HepG2 (cell line): ENCODE results near the gene CRYBA2.

Experiments
- BRCA1 ChIP-seq: sonication (generic); formaldehyde crosslinking; IDR thresholded peaks from 2 replicates; pipeline ENCODE4 v1.4.0; 2020; ENCODE audit warnings: missing genetic modification reagents
- CREB1 ChIP-seq, 2 experiments: fragments of 450-650 bp in 1 of 2; IDR thresholded peaks; 2 replicates each; pipeline ENCODE4 v1.6.1; 2016 to 2017; ENCODE audit warnings: control low read depth in 1 of 2, mild to moderate bottlenecking in 1 of 2, missing compliant biosample characterization in 1 of 2, missing genetic modification characterization in 1 of 2
- ETV5 ChIP-seq: IDR thresholded peaks from 2 replicates; pipeline ENCODE4 v1.6.1; 2018; ENCODE audit warnings: missing biosample characterization, missing genetic modification reagents, inconsistent platforms, borderline replicate concordance
- GABPA ChIP-seq, 2 experiments: IDR thresholded peaks; 2 replicates each; pipeline ENCODE4 v1.6.1; 2011 to 2016; ENCODE audit warnings: low read depth in 2 of 2, low read length in 1 of 2, missing biosample characterization in 1 of 2, missing genetic modification characterization in 1 of 2
- HDAC1 ChIP-seq: sonication (generic); formaldehyde crosslinking; IDR thresholded peaks from 2 replicates; pipeline ENCODE4 v1.5.1; 2020; ENCODE audit warnings: mild to moderate bottlenecking, missing genetic modification reagents
- ONECUT2 ChIP-seq: sonication (generic); formaldehyde crosslinking; IDR thresholded peaks from 2 replicates; pipeline ENCODE4 v1.4.0; 2020; ENCODE audit warnings: missing genetic modification reagents
- SP1 ChIP-seq, 2 experiments: fragments of 450-650 bp in 1 of 2; sonication (generic) in 1 of 2; formaldehyde crosslinking in 1 of 2; IDR thresholded peaks; 2 replicates each; pipeline versions ENCODE4 v1.4.0 to v1.6.1; 2016 to 2020; ENCODE audit warnings: missing genetic modification reagents in 1 of 2
- TGIF2 ChIP-seq: IDR thresholded peaks from 2 replicates; pipeline ENCODE4 v1.6.1; 2016; ENCODE audit warnings: control low read depth, missing compliant biosample characterization
- ZFX ChIP-seq: sonication (generic); formaldehyde crosslinking; IDR thresholded peaks from 2 replicates; pipeline ENCODE4 v1.4.0; 2020; ENCODE audit warnings: mild to moderate bottlenecking, low read depth, missing genetic modification reagents, moderate library complexity
- ZNF234 ChIP-seq: sonication (generic); formaldehyde crosslinking; conservative IDR thresholded peaks from 2 replicates; pipeline ENCODE4 v1.5.1; 2020; ENCODE audit warnings: mild to moderate bottlenecking, missing genetic modification reagents
- ZNF24 ChIP-seq: fragments of 450-650 bp; IDR thresholded peaks from 2 replicates; pipeline ENCODE4 v1.6.1; 2017; ENCODE audit warnings: antibody characterized with exemption, mild to moderate bottlenecking
- TF ChIP-seq, protein P1 (sequence below): sonication (generic); formaldehyde crosslinking; IDR thresholded peaks from 2 replicates; pipeline ENCODE4 v1.5.0; 2020; ENCODE audit warnings: mild to moderate bottlenecking, missing genetic modification reagents, moderate library complexity
- TF ChIP-seq, protein P2 (sequence below): sonication (generic); formaldehyde crosslinking; IDR thresholded peaks from 2 replicates; pipeline ENCODE4 v1.4.0; 2020; ENCODE audit warnings: missing genetic modification reagents
- TF ChIP-seq, protein P3 (sequence below): sonication (generic); formaldehyde crosslinking; IDR thresholded peaks from 2 replicates; pipeline ENCODE4 v1.4.0; 2020; ENCODE audit warnings: missing genetic modification reagents, borderline replicate concordance

DNA sequence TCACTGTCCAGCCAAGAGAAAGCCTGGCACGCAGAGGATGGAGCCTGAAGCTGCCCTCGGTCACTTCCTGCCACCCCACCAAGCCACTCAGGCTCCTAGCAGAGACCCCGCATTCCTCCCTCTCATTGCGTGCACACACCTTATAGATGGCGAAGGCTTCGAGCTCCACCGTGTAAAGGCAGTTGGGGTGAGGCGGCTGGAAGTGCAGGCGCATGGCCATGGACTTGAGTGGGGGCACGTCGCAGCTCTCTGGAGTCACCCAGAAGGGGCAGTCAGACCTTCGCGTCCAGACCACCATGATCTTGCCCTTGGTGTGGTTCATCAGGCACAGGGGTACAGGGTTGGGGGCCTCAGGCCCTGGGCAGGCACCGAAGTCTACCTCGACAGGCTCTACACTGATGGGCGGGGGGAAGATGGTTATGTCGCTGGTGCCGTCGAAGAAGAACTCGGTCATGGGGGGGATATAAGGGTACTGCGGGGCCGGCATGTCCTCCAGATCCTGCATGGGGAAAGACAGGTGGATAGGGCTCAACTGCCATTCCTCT lies 34.4 kb upstream of the CRYBA2 start:
- TF ChIP-seq, protein P1, sequence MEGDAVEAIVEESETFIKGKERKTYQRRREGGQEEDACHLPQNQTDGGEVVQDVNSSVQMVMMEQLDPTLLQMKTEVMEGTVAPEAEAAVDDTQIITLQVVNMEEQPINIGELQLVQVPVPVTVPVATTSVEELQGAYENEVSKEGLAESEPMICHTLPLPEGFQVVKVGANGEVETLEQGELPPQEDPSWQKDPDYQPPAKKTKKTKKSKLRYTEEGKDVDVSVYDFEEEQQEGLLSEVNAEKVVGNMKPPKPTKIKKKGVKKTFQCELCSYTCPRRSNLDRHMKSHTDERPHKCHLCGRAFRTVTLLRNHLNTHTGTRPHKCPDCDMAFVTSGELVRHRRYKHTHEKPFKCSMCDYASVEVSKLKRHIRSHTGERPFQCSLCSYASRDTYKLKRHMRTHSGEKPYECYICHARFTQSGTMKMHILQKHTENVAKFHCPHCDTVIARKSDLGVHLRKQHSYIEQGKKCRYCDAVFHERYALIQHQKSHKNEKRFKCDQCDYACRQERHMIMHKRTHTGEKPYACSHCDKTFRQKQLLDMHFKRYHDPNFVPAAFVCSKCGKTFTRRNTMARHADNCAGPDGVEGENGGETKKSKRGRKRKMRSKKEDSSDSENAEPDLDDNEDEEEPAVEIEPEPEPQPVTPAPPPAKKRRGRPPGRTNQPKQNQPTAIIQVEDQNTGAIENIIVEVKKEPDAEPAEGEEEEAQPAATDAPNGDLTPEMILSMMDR (CRISPR knock-in tag): no peak
- TF ChIP-seq SP1 (IDR thresholded peaks at IDR 0.05) (no peak), SP1 (CRISPR knock-in tag; IDR thresholded peaks at IDR 0.05) (no peak), ONECUT2 (CRISPR knock-in tag) (no peak), TGIF2 (CRISPR knock-in tag) (no peak), ETV5 (CRISPR knock-in tag) (no peak), ZFX (CRISPR knock-in tag) (no peak), ZNF234 (CRISPR knock-in tag) (no peak), HDAC1 (CRISPR knock-in tag) (no peak), GABPA (IDR thresholded peaks at IDR 0.05; ENCODE audit: low read depth, low read length) (no peak), GABPA (CRISPR knock-in tag; IDR thresholded peaks at IDR 0.05; ENCODE audit: low read depth) (no peak), ZNF24 (no peak), BRCA1 (CRISPR knock-in tag) (no peak), CREB1 (IDR thresholded peaks at IDR 0.05) (no peak), CREB1 (CRISPR knock-in tag; IDR thresholded peaks at IDR 0.05) (no peak)
- TF ChIP-seq, protein P2, sequence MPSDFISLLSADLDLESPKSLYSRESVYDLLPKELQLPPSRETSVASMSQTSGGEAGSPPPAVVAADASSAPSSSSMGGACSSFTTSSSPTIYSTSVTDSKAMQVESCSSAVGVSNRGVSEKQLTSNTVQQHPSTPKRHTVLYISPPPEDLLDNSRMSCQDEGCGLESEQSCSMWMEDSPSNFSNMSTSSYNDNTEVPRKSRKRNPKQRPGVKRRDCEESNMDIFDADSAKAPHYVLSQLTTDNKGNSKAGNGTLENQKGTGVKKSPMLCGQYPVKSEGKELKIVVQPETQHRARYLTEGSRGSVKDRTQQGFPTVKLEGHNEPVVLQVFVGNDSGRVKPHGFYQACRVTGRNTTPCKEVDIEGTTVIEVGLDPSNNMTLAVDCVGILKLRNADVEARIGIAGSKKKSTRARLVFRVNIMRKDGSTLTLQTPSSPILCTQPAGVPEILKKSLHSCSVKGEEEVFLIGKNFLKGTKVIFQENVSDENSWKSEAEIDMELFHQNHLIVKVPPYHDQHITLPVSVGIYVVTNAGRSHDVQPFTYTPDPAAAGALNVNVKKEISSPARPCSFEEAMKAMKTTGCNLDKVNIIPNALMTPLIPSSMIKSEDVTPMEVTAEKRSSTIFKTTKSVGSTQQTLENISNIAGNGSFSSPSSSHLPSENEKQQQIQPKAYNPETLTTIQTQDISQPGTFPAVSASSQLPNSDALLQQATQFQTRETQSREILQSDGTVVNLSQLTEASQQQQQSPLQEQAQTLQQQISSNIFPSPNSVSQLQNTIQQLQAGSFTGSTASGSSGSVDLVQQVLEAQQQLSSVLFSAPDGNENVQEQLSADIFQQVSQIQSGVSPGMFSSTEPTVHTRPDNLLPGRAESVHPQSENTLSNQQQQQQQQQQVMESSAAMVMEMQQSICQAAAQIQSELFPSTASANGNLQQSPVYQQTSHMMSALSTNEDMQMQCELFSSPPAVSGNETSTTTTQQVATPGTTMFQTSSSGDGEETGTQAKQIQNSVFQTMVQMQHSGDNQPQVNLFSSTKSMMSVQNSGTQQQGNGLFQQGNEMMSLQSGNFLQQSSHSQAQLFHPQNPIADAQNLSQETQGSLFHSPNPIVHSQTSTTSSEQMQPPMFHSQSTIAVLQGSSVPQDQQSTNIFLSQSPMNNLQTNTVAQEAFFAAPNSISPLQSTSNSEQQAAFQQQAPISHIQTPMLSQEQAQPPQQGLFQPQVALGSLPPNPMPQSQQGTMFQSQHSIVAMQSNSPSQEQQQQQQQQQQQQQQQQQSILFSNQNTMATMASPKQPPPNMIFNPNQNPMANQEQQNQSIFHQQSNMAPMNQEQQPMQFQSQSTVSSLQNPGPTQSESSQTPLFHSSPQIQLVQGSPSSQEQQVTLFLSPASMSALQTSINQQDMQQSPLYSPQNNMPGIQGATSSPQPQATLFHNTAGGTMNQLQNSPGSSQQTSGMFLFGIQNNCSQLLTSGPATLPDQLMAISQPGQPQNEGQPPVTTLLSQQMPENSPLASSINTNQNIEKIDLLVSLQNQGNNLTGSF (CRISPR knock-in tag): no peak
- TF ChIP-seq, protein P3, sequence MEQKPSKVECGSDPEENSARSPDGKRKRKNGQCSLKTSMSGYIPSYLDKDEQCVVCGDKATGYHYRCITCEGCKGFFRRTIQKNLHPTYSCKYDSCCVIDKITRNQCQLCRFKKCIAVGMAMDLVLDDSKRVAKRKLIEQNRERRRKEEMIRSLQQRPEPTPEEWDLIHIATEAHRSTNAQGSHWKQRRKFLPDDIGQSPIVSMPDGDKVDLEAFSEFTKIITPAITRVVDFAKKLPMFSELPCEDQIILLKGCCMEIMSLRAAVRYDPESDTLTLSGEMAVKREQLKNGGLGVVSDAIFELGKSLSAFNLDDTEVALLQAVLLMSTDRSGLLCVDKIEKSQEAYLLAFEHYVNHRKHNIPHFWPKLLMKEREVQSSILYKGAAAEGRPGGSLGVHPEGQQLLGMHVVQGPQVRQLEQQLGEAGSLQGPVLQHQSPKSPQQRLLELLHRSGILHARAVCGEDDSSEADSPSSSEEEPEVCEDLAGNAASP (CRISPR knock-in tag): no peak
